Measurements from ENCODE around the gene PPFIBP2. TPM values are rescaled to one million over a fixed set of nuclear protein-coding genes. Genes with fewer than 3 reads are reported as not detected.

Gene PPFIBP2
- total RNA-seq, 2 experiments from 2014 or later = 5.7 to 7.2 TPM

DNA sequence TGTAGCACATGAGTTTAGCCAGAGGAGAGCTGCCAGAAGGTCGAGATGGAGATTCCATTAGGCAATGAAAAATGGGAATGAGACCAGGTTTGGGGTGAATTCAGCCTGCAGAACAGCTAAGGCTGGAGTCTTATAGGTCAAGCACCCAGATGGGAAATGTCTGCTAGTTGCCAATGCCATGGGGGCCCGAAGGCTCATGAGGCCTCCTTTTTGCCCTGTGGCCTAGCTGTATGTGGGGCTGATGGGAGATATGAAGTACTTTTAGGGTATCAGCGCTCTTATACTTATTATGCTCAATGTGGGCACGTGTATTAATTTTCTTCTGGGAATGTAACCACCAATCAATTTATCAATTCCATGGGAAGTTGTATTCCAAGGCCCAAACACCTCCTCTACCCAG lies 8.7 kb downstream of the PPFIBP2 start:
- POLR2A ChIA-PET = no interaction called here
- CTCF ChIA-PET = no interaction called here

DNA sequence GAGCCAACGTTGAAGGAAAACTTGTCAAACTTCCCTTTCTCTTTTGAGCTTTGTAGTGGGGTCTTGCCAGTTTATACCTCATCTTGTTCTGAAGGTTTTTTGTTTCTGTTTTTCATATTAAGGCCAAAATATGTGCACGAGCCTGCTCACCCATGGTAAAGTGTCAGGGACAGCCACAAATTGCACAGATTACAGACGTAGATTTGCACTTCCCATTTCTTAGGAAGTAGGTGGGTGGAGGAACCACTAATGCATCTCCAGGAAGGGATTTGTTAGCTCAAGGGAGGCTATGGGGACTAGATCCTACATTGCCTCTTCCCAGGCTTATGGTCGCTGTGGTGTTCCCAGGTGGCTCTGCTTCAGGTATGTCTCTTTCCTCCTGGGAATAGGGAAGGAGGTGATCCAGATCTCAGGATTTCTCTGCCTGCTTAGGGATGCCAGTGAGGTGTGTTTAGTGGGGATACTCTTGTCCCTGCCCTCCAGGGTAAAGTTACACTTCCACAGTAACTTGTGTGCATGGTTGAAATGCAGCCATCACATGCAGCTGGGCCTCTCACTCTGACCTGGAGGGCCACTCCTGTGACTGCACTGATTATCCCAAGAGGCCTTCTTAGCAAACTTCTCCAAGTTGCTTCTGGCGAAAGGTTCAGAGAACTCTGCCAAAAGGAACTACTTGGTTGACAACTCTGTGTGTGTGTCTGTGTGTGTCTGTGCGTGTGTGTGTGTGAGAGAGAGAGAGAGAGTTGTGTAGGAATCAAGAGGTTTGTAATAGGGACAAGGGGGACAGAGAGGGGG lies 9.8 kb downstream of the PPFIBP2 start:
- CTCF ChIA-PET = no interaction called here
- POLR2A ChIA-PET = no interaction called here

DNA sequence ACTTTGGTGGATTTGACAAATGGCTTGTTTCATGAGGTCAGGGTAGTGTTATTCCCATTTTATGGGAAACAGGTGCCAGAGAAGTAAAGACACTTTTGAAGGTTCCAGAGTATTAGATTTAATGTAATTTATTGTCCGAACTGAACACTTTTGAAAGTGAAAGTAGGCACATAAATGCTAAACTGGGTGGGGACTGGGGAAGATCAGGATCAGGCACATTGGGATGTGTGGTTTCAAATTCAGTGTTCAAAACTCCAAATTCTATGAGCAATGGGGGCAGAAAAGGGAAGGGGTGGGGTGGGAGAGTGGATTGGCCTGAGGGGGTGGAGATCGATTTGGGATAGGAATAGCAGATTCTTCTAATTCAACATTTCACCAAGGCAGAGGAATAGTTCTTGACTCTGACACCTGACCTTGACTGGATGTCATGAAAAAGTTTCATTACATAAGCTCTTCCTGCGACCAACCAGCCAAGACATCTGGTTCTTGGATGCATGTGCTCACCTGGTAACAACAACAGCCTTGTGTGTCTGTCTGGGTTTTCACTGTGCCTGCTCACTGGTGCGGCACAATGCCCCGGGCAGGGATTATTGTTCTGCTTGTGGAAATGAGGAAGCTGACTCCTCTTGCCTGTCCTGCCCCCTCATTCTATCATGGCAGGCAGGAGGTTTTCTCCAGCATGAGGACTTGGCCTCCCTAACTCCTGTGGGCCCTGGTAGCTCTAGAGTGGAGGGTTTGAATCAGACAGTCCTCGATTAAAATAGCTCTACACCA lies 10.8 kb downstream of the PPFIBP2 start:
- ChIA-PET CTCF (no interaction called here), POLR2A (no interaction called here)

DNA sequence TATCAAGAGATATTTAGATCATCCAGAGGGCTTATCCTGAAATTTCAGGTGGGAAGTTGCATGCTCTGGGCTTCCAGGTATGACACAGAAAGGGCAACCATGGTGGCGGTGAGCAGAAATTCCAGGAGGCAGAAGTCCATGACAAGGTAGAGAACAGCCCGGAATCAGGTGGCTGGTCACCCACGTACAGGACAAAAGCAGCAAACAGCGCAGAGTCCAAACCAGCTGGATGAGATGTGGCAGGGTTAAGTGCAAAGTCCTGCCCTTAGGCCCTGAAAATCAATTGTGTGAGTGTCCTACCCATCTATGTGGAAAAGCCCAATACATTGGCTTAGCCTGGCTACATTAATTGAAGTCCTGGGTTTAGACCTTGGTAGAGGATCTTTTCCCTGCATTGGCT lies 11.6 kb downstream of the PPFIBP2 start:
- ChIA-PET CTCF (no interaction called here), POLR2A (no interaction called here)

DNA sequence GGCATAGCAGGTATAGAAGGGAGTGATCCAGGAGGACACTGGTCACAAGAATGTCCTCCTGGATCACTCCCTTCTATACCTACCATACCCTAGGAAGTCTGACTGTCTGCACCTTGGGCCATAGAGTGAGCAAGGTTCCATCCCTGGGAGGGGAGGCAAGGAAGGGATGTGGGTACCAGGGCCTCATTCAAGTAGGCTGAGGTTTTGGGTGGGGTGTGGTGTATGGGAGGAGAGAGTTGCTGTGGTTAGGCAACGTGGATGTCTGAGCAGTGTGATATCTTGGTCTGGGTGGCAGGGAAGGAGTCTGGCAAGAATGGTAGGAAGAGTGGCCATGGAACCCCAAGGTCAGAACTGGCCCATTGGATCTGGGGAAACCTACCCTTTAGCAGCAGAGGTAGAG lies 13.2 kb downstream of the PPFIBP2 start:
- POLR2A ChIA-PET = no interaction called here
- CTCF ChIA-PET = no interaction called here

GRCh38 chr11:7528514-7529049 lies 14.8 kb downstream of the PPFIBP2 start:
- ChIA-PET CTCF (no interaction called here), POLR2A (no interaction called here)

- ChIA-PET POLR2A (no interaction called here), CTCF (no interaction called here)
Measured at GRCh38 chr11:7530013-7530640, 16.3 kb downstream of the PPFIBP2 start.

DNA sequence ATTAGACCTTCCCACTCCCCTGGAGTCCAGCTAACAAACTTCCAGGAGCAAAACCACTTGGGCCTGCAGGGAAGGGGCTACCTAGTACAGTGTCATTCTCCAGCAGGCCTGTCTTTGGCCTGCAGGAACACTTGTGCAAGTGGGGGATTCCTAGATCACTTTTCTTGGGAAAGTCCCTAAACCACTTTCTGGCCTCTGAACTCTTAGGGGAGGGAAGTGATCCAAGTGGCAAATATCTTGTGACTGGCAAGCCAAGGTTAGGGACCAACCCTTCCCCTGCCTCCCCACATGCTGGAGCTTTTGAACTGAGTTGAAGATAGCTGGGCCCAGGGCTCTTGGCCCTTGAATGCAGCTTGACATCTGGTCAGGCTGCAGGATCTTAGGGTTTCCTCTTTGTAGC lies 17.2 kb downstream of the PPFIBP2 start:
- ChIA-PET POLR2A (no interaction called here), CTCF (no interaction called here)

DNA sequence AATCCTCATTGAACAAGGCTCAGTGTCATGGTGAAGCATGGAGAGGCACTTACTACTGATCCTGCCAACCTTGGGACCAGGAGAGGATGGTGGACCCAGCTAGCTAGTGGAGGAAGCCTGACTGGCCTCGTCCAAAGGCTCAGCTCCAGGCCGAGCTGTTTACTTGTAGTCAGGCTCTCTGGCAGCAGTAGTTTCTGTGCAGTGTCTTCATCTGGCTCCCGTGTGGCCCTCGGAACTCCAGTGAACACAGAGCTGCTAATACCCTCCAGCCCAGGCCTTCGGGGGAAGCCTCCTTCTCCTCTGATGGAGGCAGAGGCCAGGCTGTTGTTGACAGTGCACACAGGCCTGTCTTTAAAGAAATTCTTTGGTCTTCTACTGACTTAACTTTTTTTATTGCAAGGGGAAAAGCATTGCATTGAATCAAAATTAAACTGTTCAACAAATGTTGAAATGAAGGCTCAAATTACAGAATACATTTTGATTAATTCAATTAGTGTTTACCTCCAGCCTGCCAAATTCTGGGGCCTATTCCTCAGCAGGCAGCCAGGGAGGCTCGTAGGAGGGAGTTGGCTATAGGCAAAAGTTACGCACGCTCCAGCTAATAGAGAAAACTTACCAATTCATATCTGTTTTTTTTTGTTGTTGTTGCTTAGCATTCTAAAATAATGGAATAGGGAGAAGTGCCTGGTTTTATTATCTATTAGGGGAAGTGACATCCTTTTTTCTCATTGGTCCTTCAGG lies 18.8 kb downstream of the PPFIBP2 start:
- ChIA-PET POLR2A (no interaction called here), CTCF (no interaction called here)

GRCh38 chr11:7533199-7534041 lies 19.6 kb downstream of the PPFIBP2 start:
- ChIA-PET POLR2A (no interaction called here), CTCF (no interaction called here)

DNA sequence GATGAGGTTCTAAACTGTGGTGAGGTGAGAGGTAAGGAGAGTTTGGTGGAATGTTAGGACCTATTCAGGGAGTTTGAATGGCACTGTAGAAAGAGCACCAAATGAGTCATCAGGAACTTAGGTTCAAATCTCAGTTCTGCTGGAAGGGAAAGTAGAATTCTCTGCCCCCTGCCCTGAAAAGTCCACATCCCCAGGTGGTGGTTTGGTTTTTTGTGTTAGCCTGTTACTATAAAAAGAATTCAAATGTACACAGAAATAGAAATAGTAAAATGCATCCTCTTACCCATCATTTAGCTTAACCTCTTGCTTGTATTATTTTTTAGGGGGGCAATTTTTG lies 20.2 kb downstream of the PPFIBP2 start:
- ChIA-PET CTCF (no interaction called here), POLR2A (no interaction called here)

DNA sequence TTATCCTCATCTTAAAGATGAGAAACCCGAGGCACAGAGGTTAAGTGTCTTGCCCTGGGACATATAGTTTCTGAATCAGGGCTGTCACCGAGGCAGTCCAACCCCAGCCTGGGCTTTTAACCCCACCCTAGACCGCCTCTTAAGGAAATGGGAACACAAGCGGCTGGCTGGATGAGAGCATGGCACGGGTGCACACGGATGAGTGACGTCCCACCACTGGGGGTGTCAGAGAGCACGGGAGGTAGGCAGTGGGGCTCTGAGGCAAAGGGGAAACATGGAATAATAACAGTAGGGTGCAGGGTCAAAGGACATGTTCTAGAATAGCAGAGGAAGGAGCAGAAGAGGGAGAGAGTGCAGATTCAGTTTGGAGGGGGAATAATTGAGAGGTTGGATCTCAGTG lies 22.3 kb downstream of the PPFIBP2 start:
- ChIA-PET POLR2A (no interaction called here), CTCF (no interaction called here)

DNA sequence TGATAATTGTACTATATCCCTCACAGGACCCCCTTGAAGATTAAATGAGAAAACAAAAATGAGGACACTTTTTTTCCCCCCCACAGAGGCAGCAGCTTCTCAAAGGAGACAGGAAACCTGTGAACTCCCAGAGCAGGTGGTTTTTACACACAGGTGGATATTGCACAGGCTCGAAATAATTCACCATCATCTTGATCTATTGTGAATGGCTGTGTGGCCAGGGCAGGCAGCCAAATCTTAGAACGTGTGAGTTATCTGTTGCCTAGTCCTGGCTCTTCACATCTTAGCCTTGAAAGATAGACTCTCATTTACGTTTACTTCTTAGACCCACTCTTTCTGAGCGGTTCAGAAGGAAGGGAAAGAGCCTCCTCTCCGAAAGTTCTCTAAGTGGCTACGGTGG lies 23.5 kb downstream of the PPFIBP2 start:
- CTCF ChIA-PET = interaction anchor here (0.9 kb wide), 1 partner anchor 24 kb away, joined by 3 read pairs; the partner anchor contains the start of gene PPFIBP2
- POLR2A ChIA-PET = no interaction called here

DNA sequence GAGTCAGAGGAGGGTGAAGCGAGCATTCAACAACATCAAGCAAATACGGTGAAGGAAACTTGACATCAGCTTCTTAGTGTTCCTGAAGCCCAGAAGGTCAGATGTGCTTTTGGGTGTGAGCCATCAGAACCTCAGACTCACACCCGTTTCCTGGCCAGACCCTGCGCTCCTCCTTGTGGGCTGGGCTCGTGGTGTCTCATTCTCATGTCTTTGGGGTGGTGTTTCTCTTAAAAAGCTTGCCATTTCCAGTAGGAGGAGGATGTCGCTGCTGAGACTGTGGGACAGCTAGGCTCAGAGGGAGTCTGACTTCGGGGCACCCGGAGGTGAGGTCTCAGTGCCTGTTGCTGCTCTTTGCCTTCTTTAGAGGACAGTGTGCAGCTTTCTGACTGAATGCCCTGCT lies 24.2 kb downstream of the PPFIBP2 start:
- ChIA-PET CTCF (no interaction called here), POLR2A (no interaction called here)

DNA sequence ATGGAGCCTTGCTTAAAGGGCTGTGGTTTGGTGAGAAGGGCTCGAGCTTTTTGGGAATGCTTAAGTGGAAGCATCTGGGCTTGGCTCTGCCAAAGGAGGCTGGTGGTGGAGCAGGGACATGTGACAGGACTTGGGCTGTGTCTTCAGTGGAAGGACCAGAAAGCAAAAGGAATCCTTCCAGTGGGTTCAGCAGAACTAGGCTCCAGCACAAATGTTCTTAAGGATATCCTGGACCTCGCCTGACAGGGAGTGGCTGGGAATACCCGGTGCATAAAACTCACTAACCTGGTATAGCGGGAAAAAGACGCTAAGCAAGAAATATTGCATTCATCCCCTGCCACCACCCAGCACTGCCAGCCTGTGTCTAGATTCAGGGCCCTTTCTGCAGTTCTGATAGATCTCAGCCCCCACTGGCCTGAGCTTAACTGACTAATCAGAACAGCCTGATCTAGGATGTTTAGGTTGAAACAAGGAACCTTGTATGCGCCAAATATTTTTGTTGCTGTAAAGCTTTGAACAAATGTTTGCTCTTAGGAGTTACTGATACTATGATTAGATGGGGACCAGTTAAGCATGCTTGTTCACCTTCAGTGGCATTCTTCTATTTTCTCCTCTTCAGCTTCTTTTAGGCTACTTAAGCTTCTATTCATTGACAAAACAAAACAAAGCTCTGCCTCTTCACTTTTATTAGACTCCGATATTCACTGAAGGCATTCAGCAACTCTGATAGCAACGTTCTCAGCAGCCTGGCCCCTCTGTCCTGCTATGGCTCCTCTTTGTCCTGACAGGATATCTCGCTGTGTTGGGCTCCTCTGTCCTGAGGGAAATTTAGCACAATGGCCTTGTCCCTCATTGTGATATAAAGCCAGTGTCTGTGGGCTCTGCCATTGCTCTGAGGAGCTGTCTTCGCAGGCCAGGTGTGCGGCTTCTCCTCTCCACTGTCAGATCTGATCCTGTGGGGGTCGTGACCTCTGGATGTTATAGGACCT lies 25.0 kb downstream of the PPFIBP2 start:
- ChIA-PET POLR2A (no interaction called here), CTCF (no interaction called here)

DNA sequence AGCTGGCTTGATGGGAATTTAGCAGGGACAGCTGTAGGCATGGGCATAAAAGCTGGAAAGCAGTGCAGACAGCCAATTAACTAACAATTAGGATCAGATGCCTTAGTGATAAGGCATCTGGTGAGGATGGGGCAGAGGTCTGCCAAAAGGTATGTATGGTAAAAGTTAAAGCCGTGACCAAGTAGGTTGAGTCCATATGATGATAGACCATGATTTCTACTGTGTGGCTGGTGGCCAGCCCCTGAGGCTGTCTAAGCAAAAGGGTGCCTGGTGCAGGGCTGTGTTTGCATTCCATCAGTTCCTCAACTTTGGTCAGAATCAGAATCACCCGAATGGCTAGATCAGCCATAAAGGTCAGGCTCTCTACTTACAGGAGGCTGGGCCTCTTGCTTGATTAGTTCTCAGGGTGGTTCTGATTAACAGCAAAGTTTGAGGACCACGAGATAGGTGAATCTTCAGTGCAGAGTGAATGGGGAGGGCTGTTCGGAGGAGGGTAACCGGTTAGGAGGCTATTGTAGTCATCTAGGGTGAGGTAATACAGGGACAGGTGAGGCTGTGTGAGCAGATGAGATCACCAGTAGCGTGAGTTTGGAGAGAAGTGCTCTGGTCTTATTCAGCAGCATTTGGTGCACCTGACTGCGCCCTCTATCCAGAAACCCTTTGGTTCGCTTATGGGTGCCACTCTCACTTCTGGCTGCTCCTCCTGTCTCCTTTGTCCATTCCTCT lies 27.2 kb downstream of the PPFIBP2 start:
- CTCF ChIA-PET = no interaction called here
- POLR2A ChIA-PET = no interaction called here

- ChIA-PET POLR2A (no interaction called here), CTCF (interaction anchor here (0.9 to 2.0 kb wide), 2 partner anchors 30 to 48 kb away, joined by 3 to 5 read pairs; partner anchors contain the start of gene PPFIBP2)
Measured at GRCh38 chr11:7543302-7543701, 29.5 kb downstream of the PPFIBP2 start.

DNA sequence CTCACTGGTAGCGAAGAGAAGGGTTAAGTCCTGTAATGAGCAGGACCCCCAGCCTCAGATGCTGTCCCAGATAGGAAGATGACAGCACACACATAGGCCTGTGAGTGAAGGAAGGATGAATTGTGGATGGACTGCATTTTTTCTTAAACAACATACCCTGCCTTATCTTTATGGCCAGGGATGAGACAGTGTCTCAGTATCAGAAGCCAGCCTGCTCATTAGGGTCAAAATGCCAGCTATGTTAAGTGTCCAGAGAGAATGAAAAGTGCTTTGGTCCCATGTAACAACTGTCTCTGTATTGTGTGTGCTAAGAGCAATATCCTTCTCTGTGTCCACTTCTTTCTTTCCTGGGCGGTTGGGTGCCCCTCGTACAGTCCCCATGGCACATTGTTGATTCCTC lies 30.2 kb downstream of the PPFIBP2 start:
- CTCF ChIA-PET = interaction anchor here (0.7 kb wide), 2 partner anchors 151 to 1105 kb away, joined by 3 to 4 read pairs; no protein-coding TSS in a partner anchor
- POLR2A ChIA-PET = no interaction called here

All from activated CD8-positive, alpha-beta memory T cell treated with anti-CD3 and anti-CD28 coated beads for 36 hours (primary cell).